Hepatocyte (in vitro differentiated cells): Measurements from ENCODE around the gene ALKBH4.

Source experiments
- EZH2 ChIP-seq: fragments of 200-600 bp; sonication (generic); IDR thresholded peaks from 2 replicates; pipeline ENCODE4 v1.6.1; 2016; ENCODE audit warnings: antibody characterized with exemption, mild to moderate bottlenecking, borderline replicate concordance
- EZH2phosphoT487 ChIP-seq: fragments of 200-600 bp; sonication (generic); IDR thresholded peaks from one replicate; pipeline ENCODE4 v1.6.1; 2018; ENCODE audit warnings: antibody characterized with exemption, mild to moderate bottlenecking, low read depth, moderate library complexity; ENCODE audit not compliant: unreplicated experiment, severe bottlenecking
- TF ChIP-seq, protein P1 (sequence below): fragments of 200-600 bp; sonication (generic); IDR thresholded peaks from 2 replicates; pipeline ENCODE4 v1.5.1; 2016; ENCODE audit warnings: antibody characterized with exemption, mild to moderate bottlenecking; ENCODE audit not compliant: poor library complexity

DNA sequence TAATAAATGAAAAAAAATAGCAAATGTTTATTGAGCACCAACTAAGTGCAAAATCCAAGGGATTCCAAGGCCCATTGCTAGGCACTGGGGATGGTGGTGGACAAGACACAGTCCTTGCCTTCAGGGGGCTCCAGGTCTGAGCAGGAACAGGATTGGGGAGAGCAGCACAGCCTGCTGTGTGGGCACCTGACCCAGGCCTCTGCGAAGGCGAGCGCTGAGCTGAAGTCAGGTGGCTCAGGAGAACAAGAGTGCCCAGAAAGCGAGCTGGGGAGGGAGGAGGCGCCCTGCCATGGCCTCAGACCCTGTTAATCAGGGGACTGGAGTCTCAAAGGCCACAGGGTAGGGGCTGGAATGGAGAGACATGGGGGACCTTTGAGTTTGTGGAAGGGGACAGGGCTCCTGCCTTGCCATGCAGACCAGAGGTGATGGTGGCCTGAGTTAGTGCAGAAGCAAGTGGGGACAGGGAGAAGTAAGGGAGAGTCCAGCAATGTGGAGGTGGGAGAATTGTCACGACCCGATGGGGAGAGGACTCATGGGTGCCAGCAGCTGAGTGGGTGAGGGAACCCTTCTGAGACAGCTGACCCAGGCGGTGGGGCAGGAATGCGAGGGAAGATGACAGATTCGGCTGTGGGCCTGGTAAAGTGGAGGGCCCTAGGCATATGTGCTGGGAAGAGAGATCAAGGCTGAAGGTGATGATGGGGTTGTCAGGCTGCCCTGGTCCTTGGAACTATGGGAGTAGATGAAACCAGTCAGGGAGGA, 35.3 kb downstream of the ALKBH4 start:
- TF ChIP-seq, protein P1, sequence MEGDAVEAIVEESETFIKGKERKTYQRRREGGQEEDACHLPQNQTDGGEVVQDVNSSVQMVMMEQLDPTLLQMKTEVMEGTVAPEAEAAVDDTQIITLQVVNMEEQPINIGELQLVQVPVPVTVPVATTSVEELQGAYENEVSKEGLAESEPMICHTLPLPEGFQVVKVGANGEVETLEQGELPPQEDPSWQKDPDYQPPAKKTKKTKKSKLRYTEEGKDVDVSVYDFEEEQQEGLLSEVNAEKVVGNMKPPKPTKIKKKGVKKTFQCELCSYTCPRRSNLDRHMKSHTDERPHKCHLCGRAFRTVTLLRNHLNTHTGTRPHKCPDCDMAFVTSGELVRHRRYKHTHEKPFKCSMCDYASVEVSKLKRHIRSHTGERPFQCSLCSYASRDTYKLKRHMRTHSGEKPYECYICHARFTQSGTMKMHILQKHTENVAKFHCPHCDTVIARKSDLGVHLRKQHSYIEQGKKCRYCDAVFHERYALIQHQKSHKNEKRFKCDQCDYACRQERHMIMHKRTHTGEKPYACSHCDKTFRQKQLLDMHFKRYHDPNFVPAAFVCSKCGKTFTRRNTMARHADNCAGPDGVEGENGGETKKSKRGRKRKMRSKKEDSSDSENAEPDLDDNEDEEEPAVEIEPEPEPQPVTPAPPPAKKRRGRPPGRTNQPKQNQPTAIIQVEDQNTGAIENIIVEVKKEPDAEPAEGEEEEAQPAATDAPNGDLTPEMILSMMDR: no peak
- no peak for TF ChIP-seq EZH2
- no peak for TF ChIP-seq EZH2phosphoT487
